Measurements from ENCODE around the gene THOC5.
"Not testable (repeated sequence)": the region's sequence is repeated elsewhere in the genome, so short reads cannot be mapped to it uniquely, and the experiment has no call there.

THOC5 gene

DNA sequence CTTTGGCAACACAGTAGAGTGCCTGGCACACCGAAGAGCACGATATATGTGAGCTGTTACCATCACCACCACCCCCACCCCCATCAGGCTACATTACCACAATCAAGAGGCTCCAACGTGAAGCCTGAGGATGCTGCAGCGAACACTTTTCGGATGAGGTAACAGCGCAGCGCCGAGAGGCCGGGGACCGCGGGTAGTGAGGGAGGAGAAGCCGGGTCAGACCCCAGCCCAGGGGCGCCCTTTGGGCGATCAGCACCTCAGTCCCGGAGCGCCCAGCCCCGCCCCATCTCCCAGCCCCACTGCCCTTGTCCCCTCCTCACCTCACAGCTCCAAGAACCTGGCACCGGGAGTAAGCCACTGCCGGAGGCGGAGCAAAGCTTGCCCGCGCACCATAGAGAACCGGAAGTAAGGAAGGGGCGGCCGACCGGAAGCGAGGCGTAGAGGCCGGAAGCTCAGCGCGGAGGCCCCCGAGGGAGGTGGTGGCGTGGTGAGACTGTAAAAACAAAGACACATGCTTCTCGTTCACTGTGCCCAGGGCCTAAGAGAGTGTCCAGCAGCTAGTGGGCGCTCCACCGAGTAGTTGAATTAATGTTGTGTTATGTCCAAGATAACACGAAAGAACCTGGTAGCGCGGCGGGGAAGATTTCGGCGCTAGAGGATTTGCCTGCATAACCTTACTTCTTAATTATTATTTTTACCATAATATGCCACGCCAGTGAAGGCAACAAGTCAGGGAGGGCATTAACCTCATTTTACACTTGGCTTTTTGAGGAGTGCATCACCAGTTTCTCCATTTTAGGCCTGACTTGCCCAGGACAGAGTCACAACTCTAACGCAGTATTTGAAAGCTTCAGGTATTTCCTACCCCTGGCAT is at the start of gene THOC5:
Gene THOC5, minus strand, starts transcription at position 407 of the 874 bp plus-strand sequence. CDS start 4,610 bp downstream, outside the sequence.
- DNase-seq (ENCODE audit: low read depth), result peak; percentile 85

GRCh38 chr22:29598684-29599020 is 45.1 kb upstream of the THOC5 start:
- no peak for DNase-seq (ENCODE audit: low read depth)

DNA sequence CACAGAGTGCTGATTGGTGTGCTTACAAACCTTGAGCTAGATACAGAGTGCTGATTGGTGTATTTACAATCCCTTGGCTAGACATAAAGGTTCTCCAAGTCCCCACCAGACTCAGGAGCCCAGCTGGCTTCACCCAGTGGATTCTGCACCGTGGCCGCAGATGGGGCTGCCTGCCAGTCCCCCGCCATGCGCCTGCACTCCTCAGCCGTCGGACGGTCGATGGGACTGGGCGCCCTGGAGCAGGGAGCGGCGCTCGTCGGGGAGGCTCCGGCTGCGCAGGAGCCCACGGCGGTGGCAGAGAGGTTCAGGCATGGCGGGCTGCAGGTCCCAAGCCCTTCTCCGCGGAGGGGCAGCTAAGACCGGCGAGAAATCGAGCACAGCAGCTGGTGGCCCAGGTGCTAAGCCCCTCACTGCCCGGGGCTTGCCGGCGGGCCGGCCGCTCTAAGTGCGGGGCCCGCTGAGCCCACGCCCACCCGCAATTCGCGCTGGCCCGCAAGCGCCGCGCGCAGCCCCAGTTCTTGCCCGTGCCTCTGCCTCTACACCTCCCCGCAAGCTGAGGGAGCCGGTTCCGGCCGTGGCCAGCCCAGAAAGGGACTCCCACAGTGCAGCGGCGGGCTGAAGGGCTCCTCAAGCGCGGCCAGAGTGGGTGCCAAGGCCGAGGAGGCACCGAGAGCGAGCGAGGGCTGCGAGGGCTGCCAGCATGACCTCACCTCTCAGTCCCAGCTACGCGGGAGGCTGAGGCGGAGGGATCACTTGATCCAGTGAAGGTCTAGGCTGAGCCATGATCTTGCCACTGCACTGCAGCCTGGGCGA is 44.5 kb upstream of the THOC5 start:
- DNase-seq (ENCODE audit: low read depth), result not testable (repeated sequence)

DNA sequence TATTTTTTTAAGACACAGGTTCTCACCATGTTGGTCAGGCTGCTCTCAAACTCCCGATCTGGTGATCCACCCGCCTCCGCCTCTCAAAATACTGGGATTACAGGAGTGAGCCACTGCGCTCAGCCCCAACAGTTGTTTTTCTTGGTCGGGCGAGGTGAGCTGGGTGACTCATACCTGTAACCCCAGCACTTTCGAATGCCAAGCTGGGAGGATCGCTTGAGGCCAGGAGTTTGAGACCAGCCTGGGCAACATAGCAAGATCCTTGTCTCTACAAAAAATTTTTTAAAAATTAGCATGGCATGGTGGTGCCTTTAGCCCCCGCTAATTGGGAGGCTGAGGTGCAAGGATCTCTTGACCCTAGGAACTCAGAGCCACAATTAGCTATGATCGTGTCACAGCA is 42.9 kb upstream of the THOC5 start:
- DNase-seq (ENCODE audit: low read depth), result no peak

- DNase-seq (ENCODE audit: low read depth), result not testable (repeated sequence)
These were observed 40.9 kb upstream of the THOC5 start for GRCh38 chr22:29594447-29594846.

DNA sequence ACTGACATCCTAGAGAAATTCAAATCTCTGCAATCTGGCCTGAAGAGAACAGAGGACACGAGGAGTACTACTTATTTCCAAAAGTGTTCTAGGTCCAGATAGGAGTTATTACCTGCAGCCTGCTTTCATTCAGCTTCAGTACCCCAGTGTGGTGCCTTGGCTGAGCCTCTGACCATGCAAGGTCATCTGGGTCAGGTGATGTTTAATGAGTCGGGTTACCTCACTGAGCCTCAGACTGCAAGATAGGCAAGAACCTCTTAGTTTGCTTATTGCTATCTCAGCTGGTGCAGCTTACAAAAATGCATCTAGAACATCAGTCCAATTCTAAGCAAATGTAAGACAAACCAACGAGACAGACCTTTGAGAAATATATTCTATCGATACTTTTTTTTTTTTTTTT is 40.4 kb upstream of the THOC5 start:
- no peak for DNase-seq (ENCODE audit: low read depth)

DNA sequence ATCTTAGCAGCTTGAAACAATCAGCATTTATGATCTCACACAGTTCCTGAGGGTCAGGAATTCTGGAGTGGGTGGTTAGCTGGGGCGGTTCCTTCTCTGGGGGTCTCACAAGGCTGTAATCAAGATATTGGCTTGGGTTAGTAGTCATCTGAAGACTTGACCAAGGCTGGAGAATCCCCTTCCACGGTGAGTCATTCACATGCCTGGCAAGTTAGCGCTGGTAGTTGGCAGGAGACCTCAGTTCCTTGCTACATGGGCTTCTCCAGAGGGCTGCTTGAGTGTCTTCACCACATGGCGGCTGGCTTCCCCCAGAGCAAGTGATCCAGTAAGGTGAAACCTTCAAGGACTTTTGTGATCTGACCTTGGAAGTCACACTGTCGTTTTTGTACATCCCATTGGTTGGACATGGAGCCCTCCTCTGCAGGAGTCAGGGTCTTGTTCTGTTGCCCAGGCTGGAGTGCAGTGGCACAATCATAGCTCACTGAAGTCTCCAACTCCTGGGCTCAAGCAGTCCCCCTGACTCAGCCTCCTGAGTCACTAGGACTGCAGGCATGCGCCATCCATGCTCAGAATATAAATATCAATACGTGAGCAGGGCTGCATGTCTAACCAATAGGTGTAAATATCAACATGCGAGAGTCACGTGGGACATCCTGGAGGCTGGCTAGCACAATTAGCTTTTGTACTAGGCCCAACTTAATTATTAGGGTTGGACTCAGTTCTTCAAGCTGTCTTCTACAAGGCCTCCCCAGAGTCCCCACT is 34.6 kb upstream of the THOC5 start:
- no peak for DNase-seq (ENCODE audit: low read depth)

- DNase-seq (ENCODE audit: low read depth), result not testable (repeated sequence)
These were observed 32.7 kb upstream of the THOC5 start for GRCh38 chr22:29586193-29586705.

- no peak for DNase-seq (ENCODE audit: low read depth)
These were observed 31.4 kb upstream of the THOC5 start for GRCh38 chr22:29584975-29585374.

DNA sequence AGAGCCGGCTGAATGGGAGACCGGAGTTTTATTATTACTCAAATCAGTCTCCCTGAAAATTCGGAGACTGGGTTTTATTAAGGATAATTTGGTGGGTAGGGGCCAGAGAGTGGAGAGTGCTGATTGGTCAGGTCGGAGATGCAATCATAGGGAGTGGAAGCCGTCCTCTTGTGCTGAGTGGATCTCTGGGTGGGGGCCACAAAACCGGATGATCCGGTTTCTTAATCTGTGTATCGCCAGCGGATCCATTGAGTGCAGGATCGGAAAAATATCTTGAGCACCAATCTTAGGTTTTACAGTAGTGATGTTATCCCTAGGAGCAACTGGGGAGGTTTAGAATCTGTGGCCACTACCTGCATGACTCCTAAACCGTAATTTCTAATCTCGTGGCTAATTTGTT is 28.2 kb upstream of the THOC5 start:
- no peak for DNase-seq (ENCODE audit: low read depth)

- no peak for DNase-seq (ENCODE audit: low read depth)
These were observed 26.7 kb upstream of the THOC5 start for GRCh38 chr22:29580200-29580810.

GRCh38 chr22:29578462-29579200 is 25.1 kb upstream of the THOC5 start:
- no peak for DNase-seq (ENCODE audit: low read depth)

DNA sequence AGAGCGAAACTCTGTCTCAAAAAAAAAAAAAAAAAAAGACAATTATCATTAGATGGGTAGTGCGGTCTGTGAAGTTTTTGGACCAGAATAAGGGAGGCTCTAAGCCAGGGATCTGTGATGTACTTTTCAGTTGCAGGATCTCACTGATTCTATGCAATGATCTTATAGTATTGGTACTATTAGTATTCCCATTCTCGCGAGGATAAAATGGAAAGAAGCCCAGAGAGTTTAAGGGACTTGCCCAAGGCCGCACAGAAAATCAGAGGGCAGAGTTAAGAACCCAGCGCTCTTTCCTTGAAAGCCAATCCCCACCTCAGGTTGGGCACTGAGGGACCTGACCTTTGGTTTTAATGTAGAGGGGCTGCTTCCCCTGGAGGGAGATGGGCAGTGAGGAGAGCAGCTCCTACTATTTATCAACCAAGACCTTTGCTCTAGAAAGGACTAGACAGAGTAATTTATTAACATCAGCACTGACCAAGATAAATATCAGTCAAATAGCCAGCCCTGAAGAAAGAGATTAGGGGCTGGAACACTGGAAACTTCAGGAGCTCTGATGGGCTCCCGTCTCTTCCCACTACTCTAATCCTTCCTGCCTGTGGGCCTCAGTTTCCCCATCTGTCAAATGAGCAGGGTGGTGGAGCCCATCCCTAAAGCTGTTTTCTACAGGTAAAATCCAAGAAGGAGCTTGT is 21.3 kb upstream of the THOC5 start:
- DNase-seq (ENCODE audit: low read depth), result no peak

- DNase-seq (ENCODE audit: low read depth), result no peak
These were observed 17.5 kb upstream of the THOC5 start for GRCh38 chr22:29570912-29571549.

GRCh38 chr22:29570456-29570855 is 16.9 kb upstream of the THOC5 start:
- no peak for DNase-seq (ENCODE audit: low read depth)

- DNase-seq (ENCODE audit: low read depth), result no peak
These were observed 15.6 kb upstream of the THOC5 start for GRCh38 chr22:29569011-29569678.

DNA sequence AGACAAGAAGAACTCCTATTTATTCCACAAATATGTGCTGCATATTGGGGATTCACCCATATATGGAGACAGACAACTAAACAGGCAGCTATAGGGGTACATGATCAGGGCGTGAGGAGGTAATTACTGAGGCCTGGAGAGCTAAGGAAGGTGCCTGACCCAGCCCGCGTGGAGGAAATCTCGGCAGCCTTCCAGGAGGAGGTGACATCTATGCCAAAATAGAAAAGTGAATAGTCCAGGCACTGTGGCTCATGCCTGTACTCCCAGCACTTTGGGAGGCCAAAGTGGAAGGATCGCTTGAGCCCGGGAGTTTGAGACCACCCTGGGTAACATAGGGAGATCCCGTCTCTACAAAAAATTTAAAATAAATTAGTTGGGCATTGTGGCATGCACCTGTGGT is 13.8 kb upstream of the THOC5 start:
- DNase-seq (ENCODE audit: low read depth), result no peak

GRCh38 chr22:29566513-29566912 is 13.0 kb upstream of the THOC5 start:
- not testable (repeated sequence) for DNase-seq (ENCODE audit: low read depth)

Measured in activated gamma-delta T cell treated with anti-CD3 and anti-CD28 coated beads, Interleukin-2, amount 50 U/mL, for 16 hours (primary cell).